ACHN (cell line): ENCODE measurements around the gene CAMSAP3.

Experiments
- DNase-seq: peaks from one replicate; pipeline ENCODE4 v3.0.0-alpha.2; 2015
- in situ Hi-C: cut with HindIII; loops from 2 replicates; pipeline ENCODE4 v1.10.0; 2017; ENCODE audit warnings: low sequenced_read_pairs, low pct_ligation_motif_present, low pct_unique_long_range_greater_than_20kb

CAMSAP3 gene

DNA sequence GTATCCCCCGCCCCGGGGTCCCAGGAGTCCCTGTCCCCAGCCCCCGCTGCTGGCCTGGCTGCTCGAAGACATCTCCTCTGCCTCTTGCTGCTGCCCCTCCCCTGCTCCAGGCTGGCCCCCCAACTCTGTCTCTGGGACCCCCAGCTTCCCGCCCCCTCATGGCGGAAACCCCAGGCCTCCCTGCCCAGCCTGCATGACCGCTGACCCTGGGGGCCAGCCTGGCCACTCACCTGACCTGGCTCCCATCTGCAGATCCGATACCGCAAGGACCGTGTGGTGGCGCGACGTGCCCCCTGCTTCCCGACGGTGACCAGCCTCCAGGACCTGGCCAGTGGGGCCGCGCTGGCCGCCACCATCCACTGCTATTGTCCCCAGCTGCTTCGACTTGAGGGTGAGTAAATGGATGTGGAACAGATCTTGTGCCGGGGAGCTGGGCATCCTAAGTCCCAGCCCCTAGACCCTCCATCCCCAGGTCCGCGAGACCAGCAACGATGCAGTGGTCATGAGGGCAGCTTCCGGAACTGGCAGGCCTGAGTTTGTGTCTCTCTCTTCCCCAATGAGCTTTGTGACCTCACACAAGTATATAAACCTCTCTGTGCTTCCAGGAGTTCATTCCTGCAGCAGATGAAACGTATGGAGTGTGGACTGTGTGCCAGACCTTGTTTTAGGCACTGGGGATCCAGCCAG is 12.4 kb downstream of the CAMSAP3 start:
- in situ Hi-C loops, result no loop called here
- DNase-seq, result no peak

DNA sequence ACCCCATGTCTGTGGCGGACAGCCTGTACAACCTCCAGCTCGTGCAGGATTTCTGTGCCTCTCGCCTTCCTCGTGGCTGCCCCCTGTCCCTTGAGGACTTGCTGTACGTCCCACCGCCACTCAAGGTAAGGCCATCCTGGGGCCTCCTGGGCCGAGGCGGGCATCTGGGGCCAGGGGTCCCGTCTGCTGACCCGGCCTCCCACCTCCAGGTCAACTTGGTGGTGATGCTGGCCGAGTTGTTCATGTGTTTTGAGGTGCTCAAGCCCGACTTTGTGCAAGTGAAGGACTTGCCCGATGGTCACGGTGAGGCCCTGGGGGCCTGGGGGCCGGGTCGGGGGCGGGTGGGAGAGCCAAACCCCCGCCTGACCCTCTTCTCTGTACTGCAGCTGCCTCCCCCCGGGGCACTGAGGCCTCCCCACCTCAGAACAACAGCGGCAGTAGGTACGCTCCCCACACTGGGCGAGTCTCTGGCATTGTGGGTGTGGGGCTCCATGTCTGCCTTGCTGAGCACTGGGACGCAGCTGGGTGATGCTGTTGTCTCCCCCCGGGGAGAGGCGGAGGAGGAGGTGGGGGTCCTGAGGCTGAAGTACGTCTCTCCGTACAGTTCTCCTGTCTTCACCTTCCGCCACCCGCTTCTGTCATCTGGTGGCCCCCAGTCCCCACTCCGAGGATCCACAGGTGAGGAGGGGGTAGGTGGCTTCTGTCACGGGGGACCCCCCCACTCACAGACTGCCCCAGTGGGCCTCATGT is 15.0 kb downstream of the CAMSAP3 start:
- in situ Hi-C loops, result no loop called here
- no peak for DNase-seq

DNA sequence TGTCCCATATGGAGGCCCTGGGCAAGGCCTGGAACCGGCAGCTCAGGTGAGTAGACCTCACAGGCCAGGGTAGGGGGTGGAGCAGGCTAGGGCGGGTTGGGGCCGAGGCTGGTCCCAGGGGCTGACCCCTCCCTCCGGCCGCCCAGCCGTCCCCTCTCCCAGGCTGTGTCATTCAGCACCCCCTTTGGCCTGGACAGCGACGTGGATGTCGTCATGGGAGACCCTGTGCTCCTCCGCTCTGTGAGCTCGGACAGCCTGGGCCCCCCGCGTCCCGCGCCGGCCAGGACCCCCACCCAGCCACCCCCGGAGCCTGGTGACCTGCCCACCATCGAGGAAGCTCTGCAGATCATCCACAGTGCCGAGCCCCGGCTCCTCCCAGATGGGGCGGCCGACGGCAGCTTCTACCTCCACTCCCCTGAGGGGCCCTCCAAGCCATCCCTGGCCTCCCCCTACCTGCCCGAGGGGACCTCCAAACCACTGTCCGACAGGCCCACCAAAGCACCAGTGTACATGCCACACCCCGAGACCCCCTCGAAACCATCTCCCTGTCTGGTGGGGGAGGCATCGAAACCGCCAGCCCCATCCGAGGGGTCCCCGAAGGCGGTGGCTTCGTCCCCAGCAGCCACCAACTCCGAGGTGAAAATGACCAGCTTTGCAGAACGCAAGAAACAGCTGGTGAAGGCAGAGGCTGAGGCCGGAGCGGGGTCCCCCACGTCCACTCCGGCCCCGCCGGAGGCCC is 16.0 kb downstream of the CAMSAP3 start:
- no peak for DNase-seq
- in situ Hi-C loops, result no loop called here

DNA sequence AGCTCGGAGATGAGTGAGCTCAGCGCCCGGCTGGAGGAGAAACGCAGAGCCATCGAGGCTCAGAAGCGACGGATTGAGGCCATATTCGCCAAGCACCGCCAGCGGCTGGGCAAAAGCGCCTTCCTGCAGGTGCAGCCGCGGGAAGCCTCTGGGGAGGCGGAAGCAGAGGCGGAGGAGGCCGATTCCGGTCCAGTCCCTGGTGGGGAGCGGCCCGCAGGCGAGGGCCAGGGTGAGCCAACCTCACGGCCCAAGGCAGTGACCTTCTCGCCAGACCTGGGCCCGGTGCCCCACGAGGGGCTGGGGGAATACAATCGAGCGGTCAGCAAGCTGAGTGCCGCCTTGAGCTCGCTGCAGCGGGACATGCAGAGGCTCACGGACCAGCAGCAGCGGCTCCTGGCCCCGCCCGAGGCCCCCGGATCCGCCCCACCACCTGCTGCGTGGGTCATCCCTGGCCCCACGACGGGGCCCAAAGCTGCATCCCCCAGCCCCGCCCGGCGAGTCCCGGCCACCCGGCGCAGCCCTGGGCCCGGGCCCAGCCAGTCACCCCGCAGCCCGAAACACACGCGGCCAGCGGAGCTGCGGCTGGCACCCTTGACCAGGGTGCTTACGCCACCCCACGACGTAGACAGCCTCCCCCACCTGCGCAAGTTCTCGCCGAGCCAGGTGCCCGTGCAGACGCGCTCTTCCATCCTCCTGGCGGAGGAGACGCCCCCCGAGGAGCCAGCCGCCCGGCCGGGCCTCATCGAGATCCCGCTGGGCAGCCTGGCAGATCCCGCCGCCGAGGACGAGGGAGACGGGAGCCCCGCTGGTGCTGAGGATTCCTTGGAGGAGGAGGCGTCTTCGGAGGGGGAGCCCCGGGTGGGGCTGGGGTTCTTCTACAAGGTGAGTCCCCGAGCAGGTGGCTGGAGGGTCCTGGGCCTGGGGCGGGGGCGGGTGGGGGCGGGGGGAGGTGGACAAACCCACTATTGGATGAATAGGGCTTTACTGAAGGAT is 16.9 kb downstream of the CAMSAP3 start:
- DNase-seq, result no peak
- in situ Hi-C loops, result no loop called here

DNA sequence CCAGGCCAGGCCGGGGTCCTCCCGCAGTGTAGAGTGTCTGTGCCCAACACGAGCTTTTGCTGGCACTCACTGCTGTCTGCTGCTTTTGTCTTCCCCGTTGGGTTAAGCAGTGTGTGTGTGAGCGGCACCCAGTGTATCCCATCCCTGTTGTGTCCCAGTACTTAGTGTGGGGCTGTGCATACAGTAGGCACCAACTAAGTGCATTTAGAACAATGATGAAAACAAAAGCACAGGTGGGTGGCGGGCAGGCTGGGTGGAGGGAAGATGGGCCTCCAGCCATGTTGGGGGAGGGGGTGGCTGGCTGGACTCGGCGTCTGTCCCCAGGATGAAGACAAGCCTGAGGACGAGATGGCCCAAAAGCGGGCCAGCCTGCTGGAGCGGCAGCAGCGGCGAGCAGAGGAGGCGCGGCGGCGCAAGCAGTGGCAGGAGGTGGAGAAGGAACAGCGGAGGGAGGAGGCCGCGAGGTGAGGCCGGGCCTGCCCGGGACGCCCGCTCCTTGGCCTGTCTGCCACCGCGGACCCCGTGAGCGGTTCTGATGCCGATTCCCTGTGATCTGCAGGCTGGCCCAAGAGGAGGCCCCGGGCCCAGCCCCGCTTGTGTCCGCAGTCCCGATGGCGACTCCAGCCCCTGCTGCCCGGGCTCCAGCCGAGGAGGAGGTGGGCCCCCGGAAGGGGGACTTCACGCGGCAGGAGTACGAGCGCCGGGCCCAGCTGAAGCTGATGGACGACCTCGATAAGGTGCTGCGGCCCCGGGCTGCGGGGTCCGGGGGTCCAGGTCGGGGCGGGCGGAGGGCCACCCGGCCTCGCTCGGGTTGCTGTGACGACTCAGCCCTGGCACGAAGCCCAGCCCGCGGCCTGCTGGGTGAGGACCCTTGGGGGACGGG is 19.4 kb downstream of the CAMSAP3 start:
- DNase-seq, result no peak
- in situ Hi-C loops, result no loop called here

DNA sequence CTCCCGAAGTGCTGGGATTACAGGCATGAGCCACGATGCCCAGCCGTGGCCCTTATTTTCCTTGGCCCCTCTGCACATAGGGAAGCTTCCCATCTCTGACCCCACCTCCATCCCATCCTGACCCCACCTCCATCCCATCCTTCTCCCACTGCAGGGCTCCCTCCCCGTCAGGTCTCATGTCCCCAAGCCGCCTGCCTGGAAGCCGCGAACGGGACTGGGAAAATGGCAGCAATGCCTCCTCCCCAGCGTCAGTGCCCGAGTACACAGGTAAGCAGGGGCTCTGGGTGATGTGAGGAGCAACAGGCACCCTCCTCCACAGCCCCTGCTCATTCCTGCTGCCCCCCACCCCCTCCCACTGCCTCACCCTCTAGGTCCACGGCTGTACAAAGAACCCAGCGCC is 21.5 kb downstream of the CAMSAP3 start:
- DNase-seq, result no peak
- in situ Hi-C loops, result no loop called here

DNA sequence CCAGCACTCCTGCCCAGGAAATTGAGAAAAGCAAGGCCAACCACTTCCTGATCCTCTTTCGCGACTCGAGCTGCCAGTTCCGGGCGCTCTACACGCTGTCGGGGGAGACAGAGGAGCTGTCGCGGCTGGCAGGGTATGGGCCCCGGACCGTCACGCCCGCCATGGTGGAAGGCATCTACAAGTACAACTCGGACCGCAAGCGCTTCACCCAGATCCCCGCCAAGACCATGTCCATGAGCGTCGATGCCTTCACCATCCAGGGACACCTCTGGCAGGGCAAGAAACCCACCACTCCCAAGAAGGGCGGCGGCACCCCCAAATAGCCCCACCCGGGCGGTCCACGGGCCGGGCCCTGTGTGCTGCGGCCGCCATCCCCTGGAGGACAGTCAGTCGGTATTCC is 22.1 kb downstream of the CAMSAP3 start:
- in situ Hi-C loops, result no loop called here
- no peak for DNase-seq

DNA sequence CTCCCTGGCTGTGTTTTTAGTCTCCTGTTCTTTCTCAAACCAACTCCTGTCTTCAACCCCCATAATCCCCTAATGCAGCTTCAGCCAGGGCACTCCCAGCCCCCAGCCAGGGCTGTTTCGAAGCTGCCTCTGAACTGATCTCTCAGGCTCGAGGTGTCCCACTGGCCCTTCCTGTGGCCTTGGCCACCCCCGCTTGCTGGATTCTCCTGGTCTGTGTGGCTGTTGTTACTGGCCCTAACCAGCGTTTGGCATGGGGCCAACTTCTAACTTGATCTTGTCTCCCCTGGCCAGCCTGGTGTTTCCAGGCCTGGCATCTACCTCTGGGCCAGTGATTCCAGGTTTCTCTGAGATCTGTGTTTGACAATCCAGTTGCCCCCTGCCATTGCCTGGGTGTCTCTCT is 22.7 kb downstream of the CAMSAP3 start:
- DNase-seq, result no peak

DNA sequence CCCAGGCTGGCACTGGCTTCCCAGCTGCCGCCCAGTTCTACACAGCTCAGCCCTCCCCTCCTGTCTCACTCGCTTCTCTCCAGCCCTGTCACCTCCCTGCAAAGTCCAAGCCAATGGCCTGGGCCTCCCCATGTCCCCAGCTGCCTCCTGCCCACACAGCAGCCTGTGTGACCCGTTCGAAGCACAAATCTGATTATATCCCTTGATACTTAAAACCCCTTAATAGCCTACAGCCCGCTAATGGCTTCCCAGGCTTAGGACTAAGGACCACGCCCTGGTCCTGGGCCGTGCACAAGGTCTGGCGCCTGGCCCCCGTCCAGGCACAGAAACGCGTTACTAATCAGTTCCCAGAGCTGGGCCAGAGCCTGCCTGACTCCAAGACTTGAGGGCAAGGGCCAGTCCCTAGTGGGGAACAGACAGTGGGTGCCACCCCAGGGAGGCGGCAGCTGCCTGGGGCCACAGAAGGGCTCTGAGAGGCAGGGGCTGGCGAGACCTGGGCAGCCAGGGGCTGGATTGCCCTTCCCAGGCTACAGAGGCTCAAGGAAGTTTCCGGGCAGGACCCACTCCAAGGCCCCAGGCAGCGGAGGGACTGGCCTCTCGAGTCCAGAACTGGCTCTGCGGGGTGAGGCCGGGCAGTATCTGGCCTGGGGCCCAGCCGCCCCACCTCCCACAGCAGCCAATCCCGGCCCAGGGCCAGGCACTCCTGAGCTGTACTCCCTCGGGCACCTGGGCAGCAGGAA is 23.3 kb downstream of the CAMSAP3 start:
- in situ Hi-C loops, result no loop called here
- DNase-seq, result no peak

More for the DNA sequence above, 22.7 kb downstream of the CAMSAP3 start:
- in situ Hi-C loops, result no loop called here

DNA sequence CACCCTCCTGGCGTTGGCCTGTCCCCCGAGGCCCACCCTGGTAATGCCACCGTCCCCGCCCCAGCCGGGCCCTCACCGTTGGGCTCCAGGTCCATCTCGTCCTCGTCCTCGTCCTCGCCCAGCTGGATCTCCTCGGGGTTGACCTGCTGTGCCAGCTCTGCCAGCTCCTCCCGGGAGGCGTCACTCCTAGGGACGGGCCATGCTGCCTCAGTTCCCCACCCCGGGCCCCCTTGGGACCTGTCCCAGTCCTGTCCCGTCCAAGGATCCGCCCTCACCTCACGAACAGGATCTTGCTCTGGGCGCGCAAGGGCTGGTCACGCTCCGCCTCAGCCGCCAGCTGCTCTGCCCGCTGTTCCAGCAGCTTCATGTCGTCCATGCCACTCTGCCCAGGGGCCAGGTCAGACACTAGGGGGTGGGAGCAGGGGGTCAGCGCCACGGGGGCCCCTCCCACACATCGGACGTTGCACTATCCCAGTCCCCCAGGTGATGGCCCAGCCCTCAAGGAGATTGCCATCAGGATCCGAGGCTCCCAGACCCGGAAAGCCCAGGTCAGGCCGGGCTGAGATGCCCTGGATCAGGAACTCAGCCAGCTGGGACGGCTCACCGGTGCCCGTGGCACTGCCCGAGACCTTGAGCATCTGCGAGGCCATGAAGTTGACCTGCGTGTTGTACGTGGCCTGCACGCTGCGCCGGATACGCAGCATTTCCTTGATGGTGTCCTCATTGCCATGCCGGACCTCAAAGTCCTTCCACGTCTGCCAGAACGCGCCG is 24.2 kb downstream of the CAMSAP3 start:
- in situ Hi-C loops, result no loop called here
- DNase-seq, result no peak

DNA sequence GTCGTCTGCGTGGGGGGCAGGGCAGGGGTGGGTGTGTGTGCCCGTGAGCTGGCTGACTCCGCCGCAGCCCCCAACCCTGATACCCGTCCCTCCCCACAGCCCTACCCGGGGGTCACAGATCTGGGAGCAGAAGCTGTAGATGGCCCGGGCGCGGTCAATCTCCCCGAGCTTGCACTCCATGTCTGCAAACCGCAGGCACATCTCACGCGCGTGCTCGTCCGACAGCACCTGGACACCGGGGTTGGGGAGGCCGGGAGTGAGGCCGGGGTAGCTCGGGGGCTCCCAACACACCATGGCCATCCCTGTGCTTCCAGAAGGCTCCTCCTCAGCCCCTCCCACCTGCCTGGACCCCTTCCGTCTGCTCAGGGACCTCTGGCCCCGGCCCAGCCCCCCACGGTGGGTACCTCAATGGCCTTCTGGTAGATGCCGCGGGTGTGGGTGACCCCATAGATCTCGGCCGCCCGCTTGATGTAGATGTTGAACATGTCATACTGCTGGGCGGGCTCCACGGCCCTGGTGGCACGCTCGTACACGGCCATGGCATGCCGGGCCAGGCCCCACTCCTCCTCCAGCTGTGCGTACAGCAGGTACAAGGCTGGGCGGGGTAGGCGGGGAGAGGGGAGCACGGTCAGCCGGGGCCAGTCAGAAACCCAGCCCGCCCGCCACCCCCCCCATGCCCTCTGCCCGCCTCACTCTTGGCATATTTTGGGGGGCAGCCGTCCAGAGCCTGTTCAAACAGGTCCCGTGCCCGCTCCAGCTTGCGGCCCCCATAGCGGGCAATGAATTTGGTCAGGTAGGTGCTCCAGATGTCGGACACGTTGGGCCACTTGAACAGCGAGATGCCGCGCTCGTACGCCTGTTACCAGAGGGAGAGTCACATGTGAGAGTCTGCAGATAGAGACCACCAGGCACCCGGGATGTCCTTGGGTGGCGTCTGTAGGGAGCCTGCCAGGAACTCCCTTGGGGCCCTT is 25.1 kb downstream of the CAMSAP3 start:
- in situ Hi-C loops, result no loop called here
- DNase-seq, result no peak

DNA sequence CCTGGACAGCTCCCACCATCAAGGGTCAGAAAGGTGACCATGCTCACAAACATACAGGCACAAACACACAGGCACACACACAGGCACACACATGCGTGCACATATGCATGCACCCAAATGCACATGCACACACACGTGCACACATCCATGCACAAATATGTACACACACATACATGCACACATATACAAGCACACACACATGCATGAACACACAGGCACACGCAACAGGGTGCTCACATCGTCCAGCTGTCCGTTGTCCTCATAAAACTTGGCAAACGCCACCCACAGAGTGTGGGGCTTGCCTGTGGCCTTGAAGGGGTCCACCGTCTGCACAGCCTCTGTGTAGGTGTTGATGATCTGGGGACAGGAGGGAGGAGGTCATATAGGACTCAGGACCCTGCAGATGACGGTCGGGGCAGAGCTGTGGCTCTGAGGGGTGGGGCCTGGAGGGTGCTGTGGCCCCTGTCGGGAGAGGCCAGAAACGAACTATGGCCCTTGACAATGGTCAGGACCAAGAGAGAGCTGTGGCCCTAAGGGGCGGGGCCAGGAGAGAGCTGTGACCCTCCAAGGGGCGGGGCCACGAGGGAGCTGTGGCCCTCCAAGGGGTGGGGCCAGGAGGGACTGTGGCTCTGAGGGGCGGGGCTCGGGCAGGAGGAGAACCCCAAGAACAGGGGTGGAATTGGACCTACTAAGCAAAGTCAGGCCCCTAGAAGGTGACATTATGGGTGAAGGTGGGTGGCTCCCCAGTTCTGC is 27.4 kb downstream of the CAMSAP3 start:
- no peak for DNase-seq
- in situ Hi-C loops, result no loop called here

DNA sequence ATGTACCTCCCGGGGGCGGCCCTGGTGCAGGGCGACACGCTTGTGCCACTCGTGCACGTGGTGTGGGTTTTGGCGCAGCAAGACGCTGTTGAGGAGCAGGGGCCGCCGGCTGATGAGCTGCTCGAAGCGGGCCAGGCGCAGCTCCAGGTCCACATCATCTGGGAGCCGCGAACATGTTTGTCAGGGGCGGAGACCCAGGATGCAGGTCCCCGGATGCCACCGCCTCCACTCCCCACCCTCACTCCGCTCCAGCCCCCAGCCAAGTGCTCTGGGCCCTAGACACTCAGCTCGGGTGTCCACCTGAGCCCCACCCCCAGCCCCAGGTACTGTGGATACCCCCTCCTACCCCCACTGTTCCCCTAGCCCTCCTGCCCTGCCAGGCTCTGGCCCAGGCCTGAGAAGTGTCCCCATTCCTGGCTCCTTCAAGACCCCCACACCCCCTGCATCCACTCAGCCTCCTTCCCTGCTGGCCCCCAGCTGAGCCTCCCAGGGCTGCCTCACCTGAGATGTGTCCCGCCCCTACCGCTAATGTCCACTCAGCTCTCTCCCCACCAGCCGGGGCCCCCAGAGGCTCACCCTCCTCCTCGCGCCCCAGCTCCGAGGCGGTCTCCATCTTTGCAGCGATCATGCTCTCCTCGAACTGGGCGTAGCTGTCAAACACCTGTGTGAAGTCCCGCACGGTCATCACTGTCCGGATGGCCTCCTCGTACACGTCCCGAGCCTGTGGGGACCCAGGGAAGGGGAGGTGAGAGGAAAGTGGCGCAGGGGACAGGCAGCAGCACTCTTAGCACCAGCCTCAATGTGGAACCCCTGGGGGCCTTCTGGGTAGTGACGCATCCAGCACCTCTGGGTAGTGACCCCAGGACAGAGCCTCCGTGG is 28.3 kb downstream of the CAMSAP3 start:
- in situ Hi-C loops, result no loop called here
- DNase-seq, result no peak

DNA sequence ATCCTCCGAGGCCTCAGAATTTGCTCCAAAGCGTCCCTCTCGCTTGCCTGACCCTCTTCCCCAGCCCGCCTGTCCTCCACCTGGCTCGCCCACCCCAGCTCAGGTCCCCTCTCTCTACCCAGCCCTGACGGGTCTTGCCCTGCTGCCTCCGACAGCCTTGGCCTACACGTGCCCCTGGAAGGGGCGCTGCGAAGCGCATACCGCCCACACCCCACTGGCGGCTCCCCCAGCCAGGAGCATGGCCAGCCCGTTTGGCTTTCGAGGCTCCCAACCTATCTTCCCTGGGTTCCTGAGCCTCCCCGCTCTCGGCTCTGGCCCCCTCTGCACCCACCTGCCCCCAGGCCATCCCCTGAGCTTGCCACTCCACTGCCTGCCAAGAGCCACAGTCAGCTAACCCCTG is 29.1 kb downstream of the CAMSAP3 start:
- in situ Hi-C loops, result no loop called here
- DNase-seq, result no peak
